Hematopoietic multipotent progenitor cell treated with erythropoietin and hydrocortisone succinate and interleukin-3 and kit ligand, for 17 days (in vitro differentiated cells): ENCODE results near the gene ZNF521.

ENCODE experiments used
- DNase-seq: peaks from one replicate; pipeline ENCODE4 v3.0.0-alpha.2; 2015; ENCODE audit warnings: low spot score

ZNF521 gene

DNA sequence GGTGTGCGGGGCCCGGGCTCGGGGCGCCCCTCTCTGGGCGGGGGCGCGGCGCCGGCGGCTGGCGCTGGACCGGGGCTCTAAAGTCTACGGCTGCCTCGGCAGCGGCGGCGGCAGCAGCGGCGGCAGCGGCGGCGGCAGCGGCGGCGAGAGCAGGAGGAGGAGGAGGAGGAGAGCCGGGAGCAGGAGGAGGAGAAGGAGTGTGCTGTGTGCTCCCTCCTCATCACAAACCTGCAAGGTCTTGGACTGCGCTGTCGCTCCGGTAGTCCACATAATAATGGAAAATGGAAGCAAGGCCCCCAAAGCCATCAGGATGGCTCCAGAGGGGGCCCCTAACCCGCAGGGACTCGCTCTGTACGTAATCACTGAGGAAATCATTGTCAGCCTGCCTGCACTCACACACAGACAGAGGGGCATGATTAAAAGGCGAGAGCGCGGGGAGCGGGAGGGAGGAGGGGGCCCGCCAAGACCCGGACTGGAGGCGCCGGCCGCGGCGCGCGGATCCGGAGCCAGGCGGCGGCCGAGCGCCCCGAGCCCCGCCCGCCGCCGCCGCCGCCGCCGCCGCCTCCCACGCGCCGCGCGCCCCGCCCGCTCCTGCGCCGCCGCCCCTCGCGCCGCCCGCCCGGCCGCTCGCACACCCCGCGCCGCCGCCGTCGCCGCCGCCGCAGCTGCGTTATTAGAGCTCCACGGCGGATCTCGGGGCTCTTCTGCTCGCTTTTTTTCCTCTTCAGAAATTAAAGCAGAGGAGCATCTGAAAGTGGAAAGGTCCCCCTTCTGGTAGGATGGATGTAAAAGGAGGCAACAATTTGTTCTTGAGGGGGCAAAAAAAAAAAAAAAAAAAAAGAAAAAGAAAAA lies at the start of gene ZNF521:
TSS of gene ZNF521 (minus strand) at position 390 of the 852 bp plus-strand sequence. CDS start 1,220 bp downstream, outside the sequence.
- peak; percentile 41 for DNase-seq

GRCh38 chr18:25399554-25399953 lies 47.6 kb upstream of the ZNF521 start:
- DNase-seq, result no peak

GRCh38 chr18:25392192-25392591 lies 40.2 kb upstream of the ZNF521 start:
- no peak for DNase-seq

DNA sequence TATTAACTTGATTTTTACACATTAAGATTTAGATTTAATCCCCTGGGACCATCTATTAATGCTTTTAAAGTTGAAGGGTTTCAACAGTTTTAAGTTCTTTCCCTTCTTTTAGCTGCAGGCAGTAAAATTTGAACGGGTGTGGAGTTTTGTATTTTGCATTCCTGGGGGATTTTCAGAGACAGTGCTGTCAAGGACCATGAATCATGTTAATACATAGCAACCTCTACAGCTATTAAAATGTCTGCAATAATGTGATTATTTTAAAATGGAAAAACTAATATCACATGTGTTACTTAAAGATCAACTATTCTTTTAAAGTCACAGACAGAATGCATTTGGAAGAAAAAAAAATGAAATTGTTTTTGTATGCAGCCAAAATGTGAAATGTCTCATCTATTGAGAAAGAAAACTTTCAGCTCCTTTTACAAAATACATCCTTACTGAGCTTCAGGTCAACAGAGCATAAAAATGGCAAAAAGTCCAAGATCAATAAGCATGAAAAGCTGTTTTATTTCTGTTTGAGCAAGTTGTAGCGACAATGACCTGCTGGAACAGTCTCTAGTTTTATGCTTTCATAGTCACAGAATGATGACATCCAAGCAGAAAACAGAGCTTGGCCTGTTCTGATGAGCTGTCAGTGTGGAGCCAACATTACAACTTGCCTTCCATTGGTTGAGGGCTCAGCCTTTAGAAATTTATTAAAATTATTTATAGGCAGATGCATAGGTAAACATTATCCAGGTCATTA lies 21.6 kb upstream of the ZNF521 start:
- no peak for DNase-seq

GRCh38 chr18:25370391-25370790 lies 18.4 kb upstream of the ZNF521 start:
- no peak for DNase-seq

GRCh38 chr18:25365242-25365641 lies 13.3 kb upstream of the ZNF521 start:
- DNase-seq, result no peak

DNA sequence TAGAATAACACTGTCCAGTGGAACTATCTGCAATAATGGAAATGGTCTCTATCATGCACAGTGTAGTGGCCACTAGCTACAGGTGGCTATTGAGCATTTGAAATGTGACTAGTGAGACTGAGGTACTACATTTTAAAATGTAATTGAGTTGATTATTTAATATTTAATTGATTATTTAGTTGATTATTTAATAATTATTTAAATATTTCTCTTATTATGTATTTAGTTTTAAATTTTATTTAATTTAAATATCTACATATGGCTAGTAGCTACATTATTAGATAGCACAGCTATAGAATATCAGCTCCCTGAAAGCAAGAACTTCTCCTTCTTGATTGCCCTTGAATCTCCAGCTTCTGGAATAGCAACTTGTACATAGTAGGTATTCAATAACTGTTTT lies 12.8 kb upstream of the ZNF521 start:
- no peak for DNase-seq

GRCh38 chr18:25360301-25360899 lies 8.4 kb upstream of the ZNF521 start:
- no peak for DNase-seq

GRCh38 chr18:25353080-25353479 lies 1.1 kb upstream of the ZNF521 start:
- no peak for DNase-seq

- no peak for DNase-seq
These were observed 651 bp upstream of the ZNF521 start for GRCh38 chr18:25352629-25353005.

GRCh38 chr18:25351280-25351775 lies 638 bp downstream of the ZNF521 start:
- no peak for DNase-seq

- DNase-seq, result peak; percentile 10
These were observed 1.3 kb downstream of the ZNF521 start for GRCh38 chr18:25350489-25351251.

- no peak for DNase-seq
These were observed 2.0 kb downstream of the ZNF521 start for GRCh38 chr18:25349926-25350487.

- DNase-seq, result no peak
These were observed 2.6 kb downstream of the ZNF521 start for GRCh38 chr18:25349131-25349925.

DNA sequence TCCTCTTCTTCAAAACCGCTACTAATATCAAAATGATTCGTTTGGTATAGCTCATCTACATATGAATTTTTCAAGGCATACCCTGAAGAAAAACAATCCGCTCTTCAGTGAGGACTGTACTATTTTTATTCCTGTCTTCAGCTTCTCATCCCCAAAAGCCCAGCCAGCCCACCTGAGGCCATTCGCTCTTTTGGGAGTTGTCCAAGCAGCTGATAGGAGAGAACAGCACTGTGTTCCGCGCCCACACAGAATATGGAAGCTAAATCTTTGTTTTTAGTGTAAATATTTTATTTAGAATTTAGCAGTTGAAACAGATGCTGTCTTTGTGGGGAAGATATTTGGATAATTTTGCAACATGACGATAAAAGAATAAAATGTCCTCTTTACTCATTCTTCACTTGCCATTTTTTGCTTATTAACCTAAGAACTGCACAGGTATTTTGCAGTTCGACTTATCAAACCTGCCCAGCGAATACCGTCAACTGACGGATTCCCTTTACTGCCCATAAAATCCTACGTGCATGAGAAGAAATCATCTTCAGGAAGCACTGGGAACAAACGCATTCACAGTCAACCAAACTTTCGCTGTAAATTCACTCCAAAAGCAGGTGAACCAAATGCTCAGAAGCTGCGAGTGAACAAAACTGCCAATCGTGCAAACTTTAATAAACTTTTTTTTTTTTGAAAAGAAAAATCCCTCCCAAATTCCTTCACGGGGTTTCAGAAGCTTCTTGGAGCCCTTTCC lies 3.4 kb downstream of the ZNF521 start:
- no peak for DNase-seq

DNA sequence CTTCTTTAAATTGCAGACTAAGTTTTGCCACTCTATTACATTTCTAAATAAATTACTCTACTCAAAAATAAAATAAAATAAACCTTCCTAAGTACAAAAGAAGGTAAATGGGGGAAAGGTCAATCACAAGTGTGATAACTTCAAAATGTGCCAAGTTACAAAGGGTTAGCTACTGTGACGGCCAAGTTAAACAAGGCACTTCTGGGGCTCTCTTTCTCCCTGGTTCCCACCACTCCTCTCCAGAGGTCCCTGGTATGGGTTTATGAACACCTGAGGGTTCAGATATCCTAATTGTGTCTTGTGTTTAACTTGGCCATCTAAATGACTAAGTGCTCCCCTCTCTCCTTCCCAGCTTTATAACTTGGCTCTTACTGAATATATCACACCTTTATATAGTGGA lies 5.4 kb downstream of the ZNF521 start:
- DNase-seq, result no peak

GRCh38 chr18:25345081-25345866 lies 6.7 kb downstream of the ZNF521 start:
- DNase-seq, result no peak

- DNase-seq, result no peak
These were observed 10.1 kb downstream of the ZNF521 start for GRCh38 chr18:25341831-25342230.

GRCh38 chr18:25340762-25341161 lies 11.2 kb downstream of the ZNF521 start:
- DNase-seq, result no peak
